Nephron (organoid): ENCODE measurements around the gene METTL13.

Experiments used
- H3K27ac Mint-ChIP-seq, 3 experiments: 2 replicates each; pipeline ENCODE4 v1.8.0; 2020; ENCODE audit warnings: mixed read lengths in 3 of 3, mild to moderate bottlenecking in 2 of 3, moderate library complexity in 1 of 3
- H3K27me3 Mint-ChIP-seq: 2 replicates; pipeline ENCODE4 v1.8.0; 2021; ENCODE audit warnings: low read depth, mild to moderate bottlenecking, moderate library complexity, mixed read lengths
- H3K36me3 Mint-ChIP-seq: 2 replicates; pipeline ENCODE4 v1.8.0; 2020; ENCODE audit warnings: low read depth, mixed read lengths
- H3K4me1 Mint-ChIP-seq: 2 replicates; pipeline ENCODE4 v1.8.0; 2020; ENCODE audit warnings: mixed read lengths
- H3K4me3 Mint-ChIP-seq, 3 experiments: 2 replicates each; pipeline ENCODE4 v1.8.0; 2020; ENCODE audit warnings: mild to moderate bottlenecking in 3 of 3, mixed read lengths in 3 of 3, moderate library complexity in 2 of 3
- H3K9me3 Mint-ChIP-seq: 2 replicates; pipeline ENCODE4 v1.8.0; 2020; ENCODE audit warnings: mixed read lengths
- CTCF ChIP-seq, 3 experiments: fragments of 200-600 bp; sonication (generic); IDR thresholded peaks; one replicate each; pipeline ENCODE4 v1.5.0; 2021; ENCODE audit warnings: antibody characterized with exemption in 3 of 3; ENCODE audit not compliant: unreplicated experiment in 3 of 3

The METTL13 gene

GRCh38 chr1:171756856-171757255, 24.6 kb upstream of the METTL13 start:
- H3K27me3 Mint-ChIP-seq, result peaks cover 11% of the 10 kb centered on the region
- H3K36me3 Mint-ChIP-seq, result no peaks in the 10 kb centered on the region
- H3K9me3 Mint-ChIP-seq, result peaks cover 13% of the 10 kb centered on the region
- no peak for TF ChIP-seq CTCF (IDR thresholded peaks at IDR 0.05; ENCODE audit: unreplicated experiment in 3 of 3)
- H3K4me3 Mint-ChIP-seq, result no peak overlapping the region
- H3K27ac Mint-ChIP-seq, result no peak overlapping the region
- H3K4me1 Mint-ChIP-seq, result no peaks in the 10 kb centered on the region

GRCh38 chr1:171758011-171758410, 23.4 kb upstream of the METTL13 start:
- TF ChIP-seq CTCF (IDR thresholded peaks at IDR 0.05; ENCODE audit: unreplicated experiment in 3 of 3), result no peak
- Mint-ChIP-seq H3K27ac (no peak overlapping the region), H3K9me3 (peaks cover 13% of the 10 kb centered on the region), H3K27me3 (peaks cover 7% of the 10 kb centered on the region), H3K4me1 (no peaks in the 10 kb centered on the region), H3K4me3 (no peak overlapping the region), H3K36me3 (no peaks in the 10 kb centered on the region)

- Mint-ChIP-seq H3K27me3 (peaks cover 4% of the 10 kb centered on the region), H3K36me3 (no peaks in the 10 kb centered on the region)
These were observed 19.3 kb upstream of the METTL13 start for GRCh38 chr1:171762143-171762563.

GRCh38 chr1:171763764-171764163, 17.7 kb upstream of the METTL13 start:
- Mint-ChIP-seq H3K36me3 (no peaks in the 10 kb centered on the region), H3K27me3 (peaks cover 4% of the 10 kb centered on the region), H3K9me3 (no peaks in the 10 kb centered on the region), H3K27ac (no peak overlapping the region), H3K4me3 (no peak overlapping the region), H3K4me1 (no peaks in the 10 kb centered on the region)
- TF ChIP-seq CTCF (IDR thresholded peaks at IDR 0.05; ENCODE audit: unreplicated experiment in 3 of 3), result no peak

More at GRCh38 chr1:171762143-171762563, 19.3 kb upstream of the METTL13 start:
- no peak for TF ChIP-seq CTCF (IDR thresholded peaks at IDR 0.05; ENCODE audit: unreplicated experiment in 3 of 3)
- no peak overlapping the region for H3K4me3 Mint-ChIP-seq
- no peak overlapping the region for H3K27ac Mint-ChIP-seq
- no peaks in the 10 kb centered on the region for H3K9me3 Mint-ChIP-seq
- H3K4me1 Mint-ChIP-seq, result no peaks in the 10 kb centered on the region

- Mint-ChIP-seq H3K27ac (no peak overlapping the region), H3K4me1 (no peaks in the 10 kb centered on the region), H3K9me3 (no peaks in the 10 kb centered on the region), H3K36me3 (no peaks in the 10 kb centered on the region), H3K27me3 (no peaks in the 10 kb centered on the region), H3K4me3 (no peak overlapping the region)
- no peak for TF ChIP-seq CTCF (IDR thresholded peaks at IDR 0.05; ENCODE audit: unreplicated experiment in 3 of 3)
These were observed 12.3 kb upstream of the METTL13 start for GRCh38 chr1:171769171-171769570.

- H3K9me3 Mint-ChIP-seq, result no peaks in the 10 kb centered on the region
- no peaks in the 10 kb centered on the region for H3K36me3 Mint-ChIP-seq
- no peak for TF ChIP-seq CTCF (IDR thresholded peaks at IDR 0.05; ENCODE audit: unreplicated experiment in 3 of 3)
- no peaks in the 10 kb centered on the region for H3K27me3 Mint-ChIP-seq
- no peaks in the 10 kb centered on the region for H3K4me1 Mint-ChIP-seq
- no peak overlapping the region for H3K4me3 Mint-ChIP-seq
- H3K27ac Mint-ChIP-seq, result no peak overlapping the region
These were observed 11.7 kb upstream of the METTL13 start for GRCh38 chr1:171769754-171770153.
